GOT3 (cell line): ENCODE measurements around the gene TRIO.
"Not testable (repeated sequence)": the region's sequence is repeated elsewhere in the genome, so short reads cannot be mapped to it uniquely, and the experiment has no call there.

ENCODE experiments used
- DNase-seq: peaks from one replicate; lab custom pipeline; 2025; ENCODE audit warnings: mixed read lengths; lab: John Stamatoyannopoulos, UW

Gene TRIO

GRCh38 chr5:14186059-14186830, 43.1 kb downstream of the TRIO start:
- DNase-seq, result no peak

DNA sequence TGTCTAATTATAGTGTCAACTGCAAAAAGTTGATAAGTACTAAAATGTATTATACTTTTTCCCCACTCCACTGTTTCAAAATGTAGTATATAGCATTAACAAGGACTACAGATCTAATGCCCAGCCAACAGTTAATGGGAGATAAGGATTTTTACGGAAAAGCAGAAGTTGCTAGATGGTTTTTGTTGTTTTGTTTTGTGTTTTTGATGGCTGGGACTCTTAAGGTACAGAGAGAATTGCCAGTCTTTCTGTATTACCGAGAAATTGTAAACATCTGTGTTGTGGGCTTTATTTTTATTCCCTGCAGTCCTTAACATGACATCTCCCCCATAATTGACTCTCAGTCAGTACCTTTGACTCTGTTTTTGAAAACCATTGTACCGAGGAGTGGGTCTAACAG, 44.0 kb downstream of the TRIO start:
- no peak for DNase-seq

DNA sequence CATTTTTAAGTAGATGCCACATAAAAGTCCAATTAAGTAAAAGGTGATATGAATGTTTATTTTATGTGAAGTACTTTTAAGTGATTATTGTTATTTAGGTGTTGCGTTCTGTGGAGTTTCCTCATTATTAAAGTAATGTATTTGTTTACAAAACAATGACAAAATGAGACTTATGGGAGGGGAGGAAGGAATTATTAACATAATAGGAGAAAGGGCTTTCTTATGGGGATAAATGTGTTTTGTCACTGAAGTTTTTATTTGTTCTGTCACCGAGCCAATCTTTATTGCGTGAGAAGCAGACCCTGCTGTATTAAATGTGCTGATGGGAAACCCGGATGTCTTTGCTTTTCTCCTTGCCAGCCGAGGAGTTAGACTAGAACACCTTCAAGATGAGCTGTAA, 44.5 kb downstream of the TRIO start:
- DNase-seq, result no peak

GRCh38 chr5:14188778-14189177, 45.6 kb downstream of the TRIO start:
- DNase-seq, result no peak

DNA sequence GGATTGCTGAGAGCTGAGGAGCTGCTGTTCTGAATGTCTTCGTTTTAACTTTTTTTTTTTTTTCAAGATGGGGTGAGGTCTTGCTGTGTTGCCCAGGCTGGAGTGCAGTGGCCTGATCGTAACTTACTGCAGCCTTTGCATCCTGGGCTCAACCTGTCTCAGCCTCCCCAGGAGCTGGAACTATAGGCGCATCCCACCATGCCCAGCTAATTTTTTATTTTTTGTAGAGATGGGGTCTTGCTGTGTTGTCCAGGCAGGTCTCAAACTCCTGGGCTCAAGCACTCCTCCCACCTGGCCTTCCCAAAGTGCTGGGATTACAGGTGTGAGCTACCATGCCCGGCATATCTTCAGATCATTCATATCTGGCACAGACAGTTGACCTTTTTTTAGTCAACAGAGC, 46.5 kb downstream of the TRIO start:
- DNase-seq, result no peak

DNA sequence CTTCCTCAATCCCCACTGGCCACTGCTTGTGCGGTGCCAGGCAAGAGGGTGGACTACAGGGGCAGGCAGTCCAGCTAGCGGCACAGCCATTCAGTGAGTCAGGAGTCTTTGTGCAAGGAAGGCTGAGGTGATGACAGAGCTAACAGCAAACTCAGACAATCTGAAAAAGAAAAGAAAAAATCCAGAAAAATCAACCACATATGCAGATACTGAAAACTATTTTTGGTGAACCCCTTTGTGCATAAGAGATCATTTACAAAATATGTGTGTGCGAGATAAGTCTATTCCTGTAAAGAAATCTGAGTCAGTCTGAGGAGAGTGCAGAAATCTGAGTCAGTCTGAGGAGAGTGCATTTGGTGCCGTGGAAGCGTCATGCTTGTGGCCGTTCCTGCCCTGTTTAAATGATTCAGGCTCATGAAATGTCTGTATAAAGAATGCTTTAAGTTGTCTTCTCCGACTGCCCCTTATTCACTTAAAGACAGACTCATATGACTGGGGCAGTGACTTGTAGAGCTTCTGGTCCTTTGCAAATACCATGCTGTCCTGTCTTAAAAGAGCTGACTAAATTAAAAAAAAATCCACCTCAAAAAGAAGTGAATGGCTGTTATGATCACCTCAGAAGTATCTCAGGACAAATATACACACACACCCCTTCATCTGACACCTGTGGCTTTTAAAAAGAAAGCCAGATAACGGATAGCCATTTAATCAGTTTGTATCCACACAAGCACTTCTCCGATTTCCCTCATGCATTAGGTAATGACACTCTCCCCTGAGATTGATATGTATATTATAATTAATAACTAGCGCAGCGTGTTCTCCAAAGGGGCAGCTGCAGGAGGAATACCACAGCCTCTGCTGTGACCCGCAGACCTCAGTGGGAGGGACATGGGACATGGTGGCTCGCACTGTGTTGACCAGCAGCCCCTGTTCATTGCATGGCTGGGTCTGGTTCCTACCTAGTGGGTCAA, 47.3 kb downstream of the TRIO start:
- DNase-seq, result no peak

DNA sequence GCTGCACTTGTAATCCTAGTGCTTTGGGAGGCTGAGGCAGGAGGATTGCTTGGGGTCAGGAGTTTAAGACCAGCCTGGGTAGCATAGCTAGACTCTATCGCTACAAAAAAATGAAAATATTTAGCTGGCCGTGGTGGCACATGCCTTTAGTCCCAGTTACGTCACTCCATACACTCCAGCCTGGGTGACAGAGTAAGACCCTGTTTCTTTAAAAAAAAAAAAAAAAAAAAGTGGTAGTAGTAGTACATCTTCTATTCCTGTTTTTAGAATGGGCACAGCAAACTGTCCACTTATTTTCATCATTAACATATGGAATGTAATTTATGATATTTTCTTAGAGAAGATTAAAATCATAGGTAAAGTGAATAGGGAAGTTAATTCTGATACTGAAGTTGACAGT, 48.2 kb downstream of the TRIO start:
- DNase-seq, result no peak

GRCh38 chr5:14193496-14193895, 50.4 kb downstream of the TRIO start:
- no peak for DNase-seq

DNA sequence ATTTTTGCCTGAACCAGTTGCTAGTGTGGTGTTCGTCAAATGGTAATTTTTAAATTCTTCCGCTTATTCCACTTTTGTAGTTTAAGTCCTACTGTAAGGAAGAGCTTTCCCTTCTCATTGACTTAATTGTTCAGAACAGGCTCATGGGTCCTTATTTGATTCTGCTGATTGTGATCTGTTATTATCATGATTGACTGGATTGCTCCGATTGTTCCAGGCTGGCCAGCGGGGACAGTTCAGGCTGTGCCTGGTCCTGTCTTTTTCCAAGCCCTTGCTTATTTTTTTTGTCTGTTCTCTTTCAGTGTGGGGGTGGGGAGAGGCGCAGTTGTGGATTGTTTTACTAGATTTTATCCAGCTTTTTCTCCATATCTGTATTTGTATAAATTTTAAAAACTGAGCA, 52.4 kb downstream of the TRIO start:
- no peak for DNase-seq

- no peak for DNase-seq
These were observed 53.9 kb downstream of the TRIO start for GRCh38 chr5:14197056-14197455.

- no peak for DNase-seq
These were observed 56.8 kb downstream of the TRIO start for GRCh38 chr5:14199902-14200301.

- no peak for DNase-seq
These were observed 57.3 kb downstream of the TRIO start for GRCh38 chr5:14200312-14200990.

DNA sequence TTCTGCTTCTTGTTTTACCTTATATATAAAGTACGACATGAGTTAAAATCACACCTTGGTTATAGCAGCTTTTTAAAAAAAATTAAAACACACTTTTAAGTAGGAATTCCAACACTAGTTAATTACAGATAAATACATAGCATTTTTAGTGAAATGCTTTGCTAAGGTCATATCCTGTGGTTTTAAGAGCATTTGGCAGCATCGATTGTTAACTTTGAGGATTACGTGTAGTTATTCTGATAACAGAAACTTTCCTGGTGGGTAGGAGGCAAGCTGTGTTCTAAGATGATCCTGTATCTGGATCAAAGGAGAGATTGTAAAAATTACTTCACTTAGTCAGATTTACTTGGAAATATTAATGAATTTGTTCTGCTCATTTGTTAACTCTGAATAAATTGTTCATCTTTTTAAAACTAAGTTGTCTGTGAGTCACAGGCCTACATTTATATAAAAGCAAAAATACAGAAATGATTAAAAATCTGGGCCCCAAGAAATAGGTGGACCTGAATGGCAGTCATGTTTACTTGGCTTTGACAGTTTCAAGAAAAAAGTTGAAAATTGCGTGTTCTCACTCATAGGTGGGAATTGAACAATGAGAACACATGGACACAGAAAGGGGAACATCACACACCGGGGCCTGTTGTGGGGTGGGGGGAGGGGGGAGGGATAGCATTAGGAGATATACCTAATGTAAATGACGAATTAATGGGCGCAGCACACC, 58.3 kb downstream of the TRIO start:
- DNase-seq, result no peak

GRCh38 chr5:14202462-14202861, 59.3 kb downstream of the TRIO start:
- no peak for DNase-seq

GRCh38 chr5:14204011-14204670, 61.0 kb downstream of the TRIO start:
- no peak for DNase-seq

- DNase-seq, result no peak
These were observed 61.7 kb downstream of the TRIO start for GRCh38 chr5:14204785-14205321.

- DNase-seq, result no peak
These were observed 63.0 kb downstream of the TRIO start for GRCh38 chr5:14206028-14206725.

DNA sequence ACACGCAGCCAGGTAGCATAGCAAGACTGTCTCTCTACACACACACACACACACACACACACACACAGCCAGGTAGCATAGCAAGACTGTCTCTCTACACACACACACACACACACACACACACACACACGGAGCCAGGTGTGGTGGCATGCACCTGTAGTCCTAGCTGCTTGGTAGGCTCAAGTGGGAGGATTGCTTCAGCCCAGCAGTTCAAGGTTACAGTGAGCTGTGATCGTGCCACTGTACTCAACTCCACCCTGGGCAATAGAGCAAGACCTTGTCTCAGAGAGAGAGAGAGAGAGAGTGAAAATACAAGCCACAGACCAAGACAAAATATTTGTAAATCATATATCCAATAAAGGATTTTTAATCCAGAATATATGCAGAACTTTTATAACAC, 64.3 kb downstream of the TRIO start:
- not testable (repeated sequence) for DNase-seq

DNA sequence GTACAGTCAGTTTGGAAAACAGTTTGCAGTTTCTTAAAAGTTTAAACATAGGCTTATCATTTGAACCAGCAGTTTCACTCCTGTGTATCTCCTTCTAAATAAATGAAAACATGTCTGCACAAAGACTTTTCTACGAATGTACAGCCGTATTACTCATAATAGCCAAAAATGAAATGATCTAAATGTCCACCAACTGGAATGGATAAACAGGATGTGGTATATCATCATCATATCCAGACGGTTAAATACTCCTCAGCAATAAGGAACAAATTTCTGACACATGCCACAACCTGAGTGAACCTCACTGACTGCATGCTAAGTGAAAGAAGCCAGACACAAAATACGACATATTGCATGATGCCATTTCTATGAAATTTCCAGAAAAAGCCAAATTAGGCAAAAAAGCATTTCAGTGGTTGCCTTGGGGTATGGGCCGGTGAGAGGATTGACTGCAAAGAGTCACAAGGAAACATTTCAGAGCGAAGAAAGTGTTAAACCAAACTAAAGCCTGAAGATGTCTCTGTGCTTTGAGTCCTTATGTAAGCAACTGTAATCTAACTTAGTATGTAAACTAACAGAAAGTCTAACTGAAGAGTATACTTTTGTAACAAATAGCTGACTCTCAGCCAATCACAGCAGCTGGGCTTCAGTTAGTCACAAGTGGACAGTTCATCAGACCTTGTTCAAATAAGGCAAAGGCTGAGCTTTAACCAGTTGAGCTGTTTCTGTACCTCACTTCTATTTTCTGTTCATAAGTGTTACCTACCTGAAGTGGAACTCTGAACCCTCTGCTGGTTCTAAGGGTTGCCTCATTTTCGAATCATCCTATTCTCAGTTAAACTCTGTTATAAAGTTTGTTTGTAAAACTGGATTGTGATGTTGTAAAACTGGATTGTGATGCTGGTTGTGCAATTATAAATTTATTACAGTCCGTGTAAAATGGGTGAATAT, 65.2 kb downstream of the TRIO start:
- no peak for DNase-seq
